ENCODE results near the gene RBM4.
"Not testable (repeated sequence)": the region's sequence is repeated elsewhere in the genome, so short reads cannot be mapped to it uniquely, and the experiment has no call there.

Gene RBM4

GRCh38 chr11:66638177-66639065, at the start of gene RBM4:
TSS of gene RBM4 (plus strand) at chr11:66638703. CDS start at chr11:66639712, 1,009 bp downstream.
- peak; percentile 100 for DNase-seq (ENCODE audit: low spot score)

GRCh38 chr11:66589315-66589714, 49.2 kb upstream of the RBM4 start:
- not testable (repeated sequence) for DNase-seq (ENCODE audit: low spot score)

- no peak for DNase-seq (ENCODE audit: low spot score)
Observed at GRCh38 chr11:66589996-66590675, 48.4 kb upstream of the RBM4 start.

- no peak for DNase-seq (ENCODE audit: low spot score)
Observed at GRCh38 chr11:66591175-66591574, 47.3 kb upstream of the RBM4 start.

- DNase-seq (ENCODE audit: low spot score), result peak; percentile 100
Observed at GRCh38 chr11:66592457-66593302, 45.8 kb upstream of the RBM4 start, which contains the start of the genes CCDC87 and CCS. TSS of gene CCDC87 (minus strand) at chr11:66593063. CDS start at chr11:66593015, 48 bp downstream. TSS of gene CCS (plus strand) at chr11:66593185. CDS start at chr11:66593262, 77 bp downstream.

- peak; percentile 13 for DNase-seq (ENCODE audit: low spot score)
Observed at GRCh38 chr11:66593303-66593635, 45.2 kb upstream of the RBM4 start.

GRCh38 chr11:66593650-66594049, 44.9 kb upstream of the RBM4 start:
- no peak for DNase-seq (ENCODE audit: low spot score)

- DNase-seq (ENCODE audit: low spot score), result no peak
Observed at GRCh38 chr11:66595245-66595904, 43.1 kb upstream of the RBM4 start.

- no peak for DNase-seq (ENCODE audit: low spot score)
Observed at GRCh38 chr11:66598993-66599392, 39.5 kb upstream of the RBM4 start.

GRCh38 chr11:66600219-66600618, 38.3 kb upstream of the RBM4 start:
- no peak for DNase-seq (ENCODE audit: low spot score)

GRCh38 chr11:66600631-66601233, 37.8 kb upstream of the RBM4 start:
- DNase-seq (ENCODE audit: low spot score), result no peak

GRCh38 chr11:66603072-66603471, 35.4 kb upstream of the RBM4 start:
- DNase-seq (ENCODE audit: low spot score), result no peak

- no peak for DNase-seq (ENCODE audit: low spot score)
Observed at GRCh38 chr11:66604155-66604554, 34.3 kb upstream of the RBM4 start.

GRCh38 chr11:66606608-66607007, 31.9 kb upstream of the RBM4 start:
- not testable (repeated sequence) for DNase-seq (ENCODE audit: low spot score)

GRCh38 chr11:66607126-66607834, 31.2 kb upstream of the RBM4 start:
- peak; percentile 79 for DNase-seq (ENCODE audit: low spot score)

GRCh38 chr11:66609721-66610617, 28.5 kb upstream of the RBM4 start:
- DNase-seq (ENCODE audit: low spot score), result no peak

GRCh38 chr11:66612458-66612857, 26.0 kb upstream of the RBM4 start:
- no peak for DNase-seq (ENCODE audit: low spot score)

- DNase-seq (ENCODE audit: low spot score), result no peak
Observed at GRCh38 chr11:66614073-66614472, 24.4 kb upstream of the RBM4 start.

GRCh38 chr11:66616379-66617154, 21.9 kb upstream of the RBM4 start, which contains the start of gene RBM14:
TSS of gene RBM14 (plus strand) at chr11:66616630. CDS start at chr11:66616721, 91 bp downstream.
- DNase-seq (ENCODE audit: low spot score), result peak; percentile 100
